ENCODE data around the gene TANC1. TPM values are rescaled to one million over a fixed set of nuclear protein-coding genes. Genes with fewer than 3 reads are reported as not detected.

Gene TANC1
- total and polyA plus RNA-seq, 2 donors (not counting 3 experiments of a cell fraction or from before 2014, with no cell fraction given), result 58.9 to 99.4 TPM

- intact Hi-C loops (cut with micrococcal nuclease) (no loop called here), dilution Hi-C loops (cut with MboI; ENCODE audit: extremely low pct_ligation_motif_present, low sequenced_read_pairs) (no loop called here)
- no peaks in the 10 kb centered on the region for H4K20me1 ChIP-seq (replicated peaks; ENCODE audit: control insufficient read depth, extremely low read depth, insufficient read depth, low read length)
- H3K27me3 ChIP-seq (ENCODE audit: control insufficient read depth in 2 of 2, insufficient read depth in 2 of 2, low read length in 2 of 2), result no peaks in the 10 kb centered on the region
- POLR2A ChIA-PET, result no interaction called here
- no peaks in the 10 kb centered on the region for H3K9me1 ChIP-seq (replicated peaks; ENCODE audit: control insufficient read depth, extremely low read depth, insufficient read depth, low read length)
- no peak overlapping the region for H3K4me2 ChIP-seq (ENCODE audit: insufficient read depth, low read length)
- H2AFZ ChIP-seq (ENCODE audit: low read depth, low read length), result no peak overlapping the region
- BruUV-seq (replicated peaks), result no TSS peak
- DNase-seq (ENCODE audit: low read depth, low spot score) (no peak), FAIRE-seq (peak; percentile 55)
- H3K4me1 ChIP-seq (ENCODE audit: control insufficient read depth, extremely low read depth, insufficient read depth, low read length), result peaks cover 46% of the 10 kb centered on the region
- TF ChIP-seq FOS (IDR thresholded peaks at IDR 0.05; ENCODE audit: borderline replicate concordance, insufficient read depth, low read length) (no peak), POLR2A (IDR thresholded peaks at IDR 0.05; ENCODE audit: low read depth, low read length) (no peak), CTCF (IDR thresholded peaks at IDR 0.05; ENCODE audit: extremely low read depth in 1 of 2, insufficient read depth in 1 of 2, low read depth in 1 of 2, low read length in 2 of 2) (no peak), JUN (IDR thresholded peaks at IDR 0.05; ENCODE audit: borderline replicate concordance, insufficient read depth, insufficient read length, low read depth) (no peak), MYC (IDR thresholded peaks at IDR 0.05; ENCODE audit: low read depth, low read length) (no peak), GATA2 (IDR thresholded peaks at IDR 0.05; ENCODE audit: insufficient read depth, insufficient read length, low read depth, low read length) (no peak), EZH2 (IDR thresholded peaks at IDR 0.05; ENCODE audit: borderline replicate concordance, low read depth, low read length, severe bottlenecking) (no peak), POLR2AphosphoS5 (IDR thresholded peaks at IDR 0.05; ENCODE audit: insufficient read depth, low read depth, low read length) (no peak)
- TF ChIP-seq, protein P1, sequence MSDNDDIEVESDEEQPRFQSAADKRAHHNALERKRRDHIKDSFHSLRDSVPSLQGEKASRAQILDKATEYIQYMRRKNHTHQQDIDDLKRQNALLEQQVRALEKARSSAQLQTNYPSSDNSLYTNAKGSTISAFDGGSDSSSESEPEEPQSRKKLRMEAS (IDR thresholded peaks at IDR 0.05; ENCODE audit: insufficient read depth, insufficient read length), result no peak
- no peak overlapping the region for H3K4me3 ChIP-seq (replicated peaks in 1 of 3; ENCODE audit: insufficient read depth in 1 of 3, low read depth in 1 of 3, low read length in 3 of 3)
- no peaks in the 10 kb centered on the region for H3K9me3 ChIP-seq (replicated peaks; ENCODE audit: control insufficient read depth, insufficient read depth, low read length)
- H3K9ac ChIP-seq (replicated peaks; ENCODE audit: extremely low read depth, insufficient read depth, low read length), result no peak overlapping the region
- CTCF ChIA-PET, result interaction anchor here (1.2 to 1.3 kb wide), 3 partner anchors 28 to 93 kb away, joined by 3 to 9 read pairs (median 3); no protein-coding TSS in a partner anchor
- H3K79me2 ChIP-seq (ENCODE audit: control insufficient read depth, insufficient read depth, low read length), result peaks cover 75% of the 10 kb centered on the region
- no peak overlapping the region for H3K27ac ChIP-seq (ENCODE audit: insufficient read depth, low read depth, low read length)
- no peaks in the 10 kb centered on the region for H3K36me3 ChIP-seq (ENCODE audit: control insufficient read depth in 2 of 2, extremely low read depth in 1 of 2, insufficient read depth in 2 of 2, low read length in 2 of 2)
Measured at GRCh38 chr2:159026170-159026569, 57.7 kb downstream of the TANC1 start.
